Measurements from ENCODE around the gene AASDHPPT. TPM values are rescaled to one million over a fixed set of nuclear protein-coding genes. Genes with fewer than 3 reads are reported as not detected.

AASDHPPT gene
- polyA plus RNA-seq, 1 donor from 2014 or later: 322 TPM

- Histone ChIP-seq H4K20me1 (ENCODE audit: insufficient read depth) (no peaks in the 10 kb centered on the region), H3K27me3 (ENCODE audit: insufficient read depth, low read depth, low read length) (no peaks in the 10 kb centered on the region), H3K9me3 (ENCODE audit: low read length) (no peaks in the 10 kb centered on the region), H3K4me3 (ENCODE audit: low read length) (no peak overlapping the region), H3K27ac (ENCODE audit: low read length) (no peak overlapping the region), H3K9me2 (ENCODE audit: insufficient read depth, low read length) (no peaks in the 10 kb centered on the region), H3K79me2 (replicated peaks; ENCODE audit: insufficient read depth, low read length) (no peaks in the 10 kb centered on the region), H3K9ac (ENCODE audit: low read length) (no peak overlapping the region), H3K4me2 (ENCODE audit: low read length) (no peak overlapping the region), H3K36me3 (ENCODE audit: insufficient read depth, low read length) (no peaks in the 10 kb centered on the region), H3F3A (ENCODE audit: insufficient read depth, low read length, poor library complexity, severe bottlenecking) (no peaks in the 10 kb centered on the region), H2AFZ (ENCODE audit: low read depth, low read length) (no peak overlapping the region)
- TF ChIP-seq SMC3 (conservative IDR thresholded peaks at IDR 0.05; ENCODE audit: poor library complexity) (no peak), EZH2 (IDR thresholded peaks at IDR 0.05; ENCODE audit: borderline replicate concordance, insufficient read depth, low read length, poor library complexity, severe bottlenecking) (no peak), REST (IDR thresholded peaks at IDR 0.05; ENCODE audit: borderline replicate concordance) (no peak), POLR2AphosphoS5 (IDR thresholded peaks at IDR 0.05) (no peak), MXI1 (conservative IDR thresholded peaks at IDR 0.05; ENCODE audit: poor library complexity, severe bottlenecking) (no peak), CTCF (IDR thresholded peaks at IDR 0.05; ENCODE audit: poor library complexity, severe bottlenecking) (no peak), TAF1 (IDR thresholded peaks at IDR 0.05; ENCODE audit: low read depth) (no peak), RAD21 (conservative IDR thresholded peaks at IDR 0.05) (no peak), EP300 (conservative IDR thresholded peaks at IDR 0.05; ENCODE audit: poor library complexity, severe bottlenecking) (no peak)
These were observed 14.5 kb upstream of the AASDHPPT start for GRCh38 chr11:106063009-106063408.

- Histone ChIP-seq H3K27ac (ENCODE audit: low read length) (no peak overlapping the region), H3K36me3 (ENCODE audit: insufficient read depth, low read length) (no peaks in the 10 kb centered on the region), H3K4me3 (ENCODE audit: low read length) (no peak overlapping the region)
These were observed 6.9 kb upstream of the AASDHPPT start for GRCh38 chr11:106070606-106071005.

More at GRCh38 chr11:106070606-106071005, 6.9 kb upstream of the AASDHPPT start:
- Histone ChIP-seq H3F3A (ENCODE audit: insufficient read depth, low read length, poor library complexity, severe bottlenecking) (no peaks in the 10 kb centered on the region), H3K27me3 (ENCODE audit: insufficient read depth, low read depth, low read length) (no peaks in the 10 kb centered on the region), H3K9me2 (ENCODE audit: insufficient read depth, low read length) (no peaks in the 10 kb centered on the region), H3K4me2 (ENCODE audit: low read length) (no peak overlapping the region), H3K79me2 (replicated peaks; ENCODE audit: insufficient read depth, low read length) (peaks cover 5% of the 10 kb centered on the region), H3K9ac (ENCODE audit: low read length) (no peak overlapping the region), H2AFZ (ENCODE audit: low read depth, low read length) (no peak overlapping the region), H3K9me3 (ENCODE audit: low read length) (no peaks in the 10 kb centered on the region), H4K20me1 (ENCODE audit: insufficient read depth) (no peaks in the 10 kb centered on the region)
- no peak for TF ChIP-seq MXI1 (conservative IDR thresholded peaks at IDR 0.05; ENCODE audit: poor library complexity, severe bottlenecking)
- no peak for TF ChIP-seq CTCF (IDR thresholded peaks at IDR 0.05; ENCODE audit: poor library complexity, severe bottlenecking)
- no peak for TF ChIP-seq TAF1 (IDR thresholded peaks at IDR 0.05; ENCODE audit: low read depth)
- TF ChIP-seq SMC3 (conservative IDR thresholded peaks at IDR 0.05; ENCODE audit: poor library complexity): no peak
- TF ChIP-seq REST (IDR thresholded peaks at IDR 0.05; ENCODE audit: borderline replicate concordance): no peak
- no peak for TF ChIP-seq EP300 (conservative IDR thresholded peaks at IDR 0.05; ENCODE audit: poor library complexity, severe bottlenecking)
- no peak for TF ChIP-seq RAD21 (conservative IDR thresholded peaks at IDR 0.05)
- no peak for TF ChIP-seq EZH2 (IDR thresholded peaks at IDR 0.05; ENCODE audit: borderline replicate concordance, insufficient read depth, low read length, poor library complexity, severe bottlenecking)

Measured in neural cell (in vitro differentiated cells).